ENCODE results near the gene PPP2R3A. TPM values are rescaled to one million over a fixed set of nuclear protein-coding genes. Genes with fewer than 3 reads are reported as not detected.
"Not testable (repeated sequence)": the region's sequence is repeated elsewhere in the genome, so short reads cannot be mapped to it uniquely, and the experiment has no call there.

Gene PPP2R3A
- total RNA-seq, 4 donors from 2014 or later: 34.7 to 73.4 (median 38.8) TPM

GRCh38 chr3:136078421-136079364, 113.2 kb downstream of the PPP2R3A start:
- no peaks in the 10 kb centered on the region for H3K27me3 ChIP-seq
- 74 to 81% methylated on average over 6 of the region's 6 CpGs for WGBS, 2 donors (ENCODE audit: low coverage in 1 of 2)
- no peak for TF ChIP-seq EP300 (IDR thresholded peaks at IDR 0.05; ENCODE audit: low read depth)
- no peak for TF ChIP-seq POLR2A (IDR thresholded peaks at IDR 0.05)
- peak; percentile 44 to 54 (median 48) for TF ChIP-seq CTCF (IDR thresholded peaks at IDR 0.05)
- TF ChIP-seq POLR2AphosphoS5 (IDR thresholded peaks at IDR 0.05): no peak
- no peaks in the 10 kb centered on the region for H3K4me1 ChIP-seq
- intact Hi-C loops (cut with DNase I; ENCODE audit: low total_unique reads): no loop called here
- H3K27ac ChIP-seq: no peak overlapping the region
- peaks cover 0 to 10% (median 0%) of the 10 kb centered on the region in 4 donors for H3K36me3 ChIP-seq
- no peak overlapping the region for H3K4me3 ChIP-seq
- H3K9me3 ChIP-seq: no peaks in the 10 kb centered on the region
- DNase-seq: no peak
- in situ Hi-C loops (cut with MboI; ENCODE audit: low pct_ligation_motif_present in 1 of 4, low pct_unique_long_range_greater_than_20kb in 1 of 4, low sequenced_read_pairs in 3 of 4): loop anchor here (10.0 to 25.0 kb wide), 7 partner anchors 184 to 936 kb away; partner anchors contain the start of gene PCCB (in 3 of the 4)

GRCh38 chr3:136083641-136084382, 118.3 kb downstream of the PPP2R3A start:
- DNase-seq: peak; percentile 17
- peaks cover 0 to 14% (median 0%) of the 10 kb centered on the region in 4 donors for H3K36me3 ChIP-seq
- intact Hi-C loops (cut with DNase I; ENCODE audit: low total_unique reads); H3K9me3 ChIP-seq; H3K27me3 ChIP-seq; H3K27ac ChIP-seq; H3K4me3 ChIP-seq; H3K4me1 ChIP-seq: not testable (repeated sequence)
- WGBS, 2 donors (ENCODE audit: low coverage in 1 of 2): 71 to 93% methylated on average over 1 to 4 of the region's 4 CpGs
- in situ Hi-C loops (cut with MboI; ENCODE audit: low pct_ligation_motif_present in 1 of 4, low pct_unique_long_range_greater_than_20kb in 1 of 4, low sequenced_read_pairs in 3 of 4): loop anchor here (10.0 to 25.0 kb wide), 5 partner anchors 171 to 928 kb away; partner anchors contain the start of gene PCCB (in 4 of the 4)

- 96 to 100% methylated on average over 1 to 3 of the region's 3 CpGs for WGBS, 2 donors (ENCODE audit: low coverage in 1 of 2)
- H3K4me1 ChIP-seq; intact Hi-C loops (cut with DNase I; ENCODE audit: low total_unique reads); H3K27me3 ChIP-seq; H3K27ac ChIP-seq; H3K4me3 ChIP-seq; DNase-seq; H3K9me3 ChIP-seq: not testable (repeated sequence)
- in situ Hi-C loops (cut with MboI; ENCODE audit: low pct_ligation_motif_present in 1 of 4, low pct_unique_long_range_greater_than_20kb in 1 of 4, low sequenced_read_pairs in 3 of 4): loop anchor here (10.0 to 25.0 kb wide), 5 partner anchors 170 to 927 kb away; partner anchors contain the start of gene PCCB (in 4 of the 4)
- peaks cover 0 to 14% (median 0%) of the 10 kb centered on the region in 4 donors for H3K36me3 ChIP-seq
Measured at GRCh38 chr3:136085067-136085466, 119.5 kb downstream of the PPP2R3A start.

- Histone ChIP-seq H3K4me1 (no peaks in the 10 kb centered on the region), H3K4me3 (no peak overlapping the region), H3K36me3 (peaks cover 0 to 4% (median 0%) of the 10 kb centered on the region in 4 donors), H3K27ac (no peak overlapping the region), H3K27me3 (no peaks in the 10 kb centered on the region), H3K9me3 (no peaks in the 10 kb centered on the region)
- no peak for DNase-seq
- in situ Hi-C loops (cut with MboI; ENCODE audit: low pct_ligation_motif_present in 1 of 4, low pct_unique_long_range_greater_than_20kb in 1 of 4, low sequenced_read_pairs in 3 of 4) (loop anchor here (25.0 kb wide), 4 partner anchors 169 to 919 kb away; partner anchors contain the start of gene PCCB (in 3 of the 4)), intact Hi-C loops (cut with DNase I; ENCODE audit: low total_unique reads) (no loop called here)
- TF ChIP-seq POLR2A (IDR thresholded peaks at IDR 0.05): no peak
- no peak for TF ChIP-seq CTCF (IDR thresholded peaks at IDR 0.05)
- no peak for TF ChIP-seq EP300 (IDR thresholded peaks at IDR 0.05; ENCODE audit: low read depth)
- TF ChIP-seq POLR2AphosphoS5 (IDR thresholded peaks at IDR 0.05): no peak
- 82 to 87% methylated on average over 4 of the region's 4 CpGs for WGBS, 2 donors (ENCODE audit: low coverage in 1 of 2)
Measured at GRCh38 chr3:136093771-136094170, 128.2 kb downstream of the PPP2R3A start.

- Histone ChIP-seq H3K27me3 (no peaks in the 10 kb centered on the region), H3K27ac (no peak overlapping the region), H3K4me1 (no peaks in the 10 kb centered on the region), H3K4me3 (no peak overlapping the region), H3K36me3 (peaks cover 0 to 26% (median 0%) of the 10 kb centered on the region in 4 donors), H3K9me3 (no peaks in the 10 kb centered on the region)
- intact Hi-C loops (cut with DNase I; ENCODE audit: low total_unique reads) (no loop called here), in situ Hi-C loops (cut with MboI; ENCODE audit: low pct_ligation_motif_present in 1 of 4, low pct_unique_long_range_greater_than_20kb in 1 of 4, low sequenced_read_pairs in 3 of 4) (no loop called here)
- 77 to 91% methylated on average over 4 of the region's 4 CpGs for WGBS, 2 donors (ENCODE audit: low coverage in 1 of 2)
- no peak for TF ChIP-seq POLR2AphosphoS5 (IDR thresholded peaks at IDR 0.05)
- no peak for TF ChIP-seq EP300 (IDR thresholded peaks at IDR 0.05; ENCODE audit: low read depth)
- TF ChIP-seq CTCF (IDR thresholded peaks at IDR 0.05): no peak
- no peak for TF ChIP-seq POLR2A (IDR thresholded peaks at IDR 0.05)
- no peak for DNase-seq
Measured at GRCh38 chr3:136105044-136105443, 139.5 kb downstream of the PPP2R3A start.

Data from transverse colon (tissue), 4 donors.